Measurements from ENCODE around the gene WNT2. TPM values are rescaled to one million over a fixed set of nuclear protein-coding genes. Genes with fewer than 3 reads are reported as not detected.

The WNT2 gene
- total RNA-seq, 1 donor from 2014 or later, result 9.0 TPM

- Histone ChIP-seq H3K27ac (no peak overlapping the region), H3K27me3 (ENCODE audit: low read depth) (no peaks in the 10 kb centered on the region), H3K36me3 (no peaks in the 10 kb centered on the region), H3K4me3 (no peak overlapping the region), H3K4me1 (no peaks in the 10 kb centered on the region), H3K9me3 (no peaks in the 10 kb centered on the region)
- ATAC-seq, result no peak
- DNase-seq, result no peak
- no peak for TF ChIP-seq CTCF (IDR thresholded peaks at IDR 0.05)
- intact Hi-C loops (cut with DNase I), result no loop called here
Measured at GRCh38 chr7:117243390-117243789, 79.5 kb downstream of the WNT2 start.

GRCh38 chr7:117241088-117241487, 81.8 kb downstream of the WNT2 start:
- Histone ChIP-seq H3K9me3 (no peaks in the 10 kb centered on the region), H3K4me1 (no peaks in the 10 kb centered on the region), H3K27me3 (ENCODE audit: low read depth) (no peaks in the 10 kb centered on the region), H3K4me3 (no peak overlapping the region), H3K27ac (no peak overlapping the region), H3K36me3 (no peaks in the 10 kb centered on the region)
- intact Hi-C loops (cut with DNase I), result no loop called here
- no peak for DNase-seq
- no peak for TF ChIP-seq CTCF (IDR thresholded peaks at IDR 0.05)
- ATAC-seq, result no peak

GRCh38 chr7:117238937-117239336, 83.9 kb downstream of the WNT2 start:
- intact Hi-C loops (cut with DNase I), result no loop called here
- DNase-seq (no peak), ATAC-seq (no peak)
- no peaks in the 10 kb centered on the region for H3K27me3 ChIP-seq (ENCODE audit: low read depth)
- H3K27ac ChIP-seq, result no peak overlapping the region
- H3K4me1 ChIP-seq, result no peaks in the 10 kb centered on the region
- peaks cover 2% of the 10 kb centered on the region for H3K9me3 ChIP-seq
- no peaks in the 10 kb centered on the region for H3K36me3 ChIP-seq
- TF ChIP-seq CTCF (IDR thresholded peaks at IDR 0.05), result no peak
- H3K4me3 ChIP-seq, result no peak overlapping the region

GRCh38 chr7:117238472-117238871, 84.4 kb downstream of the WNT2 start:
- no peaks in the 10 kb centered on the region for H3K36me3 ChIP-seq
- ATAC-seq (peak in 1 of 2 donors; percentile 23), DNase-seq (no peak)
- intact Hi-C loops (cut with DNase I), result no loop called here
- no peak overlapping the region for H3K27ac ChIP-seq
- no peak overlapping the region for H3K4me3 ChIP-seq
- no peaks in the 10 kb centered on the region for H3K4me1 ChIP-seq
- TF ChIP-seq CTCF (IDR thresholded peaks at IDR 0.05), result no peak
- H3K27me3 ChIP-seq (ENCODE audit: low read depth), result no peaks in the 10 kb centered on the region
- H3K9me3 ChIP-seq, result peaks cover 2% of the 10 kb centered on the region

GRCh38 chr7:117237646-117238045, 85.2 kb downstream of the WNT2 start:
- peaks cover 2% of the 10 kb centered on the region for H3K9me3 ChIP-seq
- no peak for TF ChIP-seq CTCF (IDR thresholded peaks at IDR 0.05)
- no peak overlapping the region for H3K4me3 ChIP-seq
- no peaks in the 10 kb centered on the region for H3K4me1 ChIP-seq
- H3K36me3 ChIP-seq, result no peaks in the 10 kb centered on the region
- no peaks in the 10 kb centered on the region for H3K27me3 ChIP-seq (ENCODE audit: low read depth)
- no peak overlapping the region for H3K27ac ChIP-seq
- ATAC-seq (no peak), DNase-seq (no peak)
- intact Hi-C loops (cut with DNase I), result no loop called here

- ATAC-seq (no peak), DNase-seq (no peak)
- H3K9me3 ChIP-seq, result peaks cover 2% of the 10 kb centered on the region
- no peaks in the 10 kb centered on the region for H3K27me3 ChIP-seq (ENCODE audit: low read depth)
- no peaks in the 10 kb centered on the region for H3K4me1 ChIP-seq
- no peaks in the 10 kb centered on the region for H3K36me3 ChIP-seq
- H3K4me3 ChIP-seq, result no peak overlapping the region
- no peak overlapping the region for H3K27ac ChIP-seq
- TF ChIP-seq CTCF (IDR thresholded peaks at IDR 0.05), result no peak
- intact Hi-C loops (cut with DNase I), result no loop called here
Measured at GRCh38 chr7:117231047-117231359, 91.9 kb downstream of the WNT2 start.
